ENCODE measurements around the gene PRKCE.

GRCh38 chr2:45993476-45993991 is 342.1 kb downstream of the PRKCE start:
- TF ChIP-seq, protein P1, sequence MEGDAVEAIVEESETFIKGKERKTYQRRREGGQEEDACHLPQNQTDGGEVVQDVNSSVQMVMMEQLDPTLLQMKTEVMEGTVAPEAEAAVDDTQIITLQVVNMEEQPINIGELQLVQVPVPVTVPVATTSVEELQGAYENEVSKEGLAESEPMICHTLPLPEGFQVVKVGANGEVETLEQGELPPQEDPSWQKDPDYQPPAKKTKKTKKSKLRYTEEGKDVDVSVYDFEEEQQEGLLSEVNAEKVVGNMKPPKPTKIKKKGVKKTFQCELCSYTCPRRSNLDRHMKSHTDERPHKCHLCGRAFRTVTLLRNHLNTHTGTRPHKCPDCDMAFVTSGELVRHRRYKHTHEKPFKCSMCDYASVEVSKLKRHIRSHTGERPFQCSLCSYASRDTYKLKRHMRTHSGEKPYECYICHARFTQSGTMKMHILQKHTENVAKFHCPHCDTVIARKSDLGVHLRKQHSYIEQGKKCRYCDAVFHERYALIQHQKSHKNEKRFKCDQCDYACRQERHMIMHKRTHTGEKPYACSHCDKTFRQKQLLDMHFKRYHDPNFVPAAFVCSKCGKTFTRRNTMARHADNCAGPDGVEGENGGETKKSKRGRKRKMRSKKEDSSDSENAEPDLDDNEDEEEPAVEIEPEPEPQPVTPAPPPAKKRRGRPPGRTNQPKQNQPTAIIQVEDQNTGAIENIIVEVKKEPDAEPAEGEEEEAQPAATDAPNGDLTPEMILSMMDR (conservative IDR thresholded peaks at IDR 0.05) = peak; percentile 95
- TF ChIP-seq EZH2 (IDR thresholded peaks at IDR 0.05; ENCODE audit: low read depth) = no peak
